Inflammatory macrophage (primary cell): ENCODE results near the gene TNFAIP3.

Source experiments
- DNase-seq, 2 donors: peaks; one replicate each; pipeline ENCODE4 v3.0.0-alpha.2; 2020 to 2022

TNFAIP3 gene

DNA sequence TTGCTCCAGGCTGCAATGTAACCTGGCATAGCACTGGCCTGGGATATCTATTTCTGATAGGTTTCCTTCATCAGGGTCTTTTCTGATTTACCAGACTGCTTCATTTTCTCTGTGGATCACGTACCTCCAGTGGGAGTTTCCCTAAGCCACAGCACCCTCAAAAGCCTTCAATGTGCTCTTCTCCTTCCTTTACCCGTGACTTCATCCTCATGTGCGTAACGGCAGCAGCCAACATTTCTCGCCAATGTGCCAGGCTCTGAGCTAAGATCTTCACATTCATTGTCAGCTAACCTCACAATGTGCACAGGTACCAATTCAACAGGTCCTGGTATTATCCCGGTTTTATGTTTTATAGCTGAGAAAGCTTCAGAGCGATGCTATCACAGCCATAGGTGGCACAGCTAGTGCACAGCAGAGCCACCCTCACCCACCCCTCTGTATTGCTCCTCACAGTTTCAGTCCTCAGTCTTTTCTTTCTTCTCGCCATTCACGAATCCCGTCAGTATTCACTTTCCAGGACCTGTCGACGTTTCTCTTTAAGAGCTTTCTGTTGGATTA, 58.2 kb downstream of the TNFAIP3 start:
- DNase-seq: peak; percentile 9 to 47

GRCh38 chr6:137926207-137926731, 59.2 kb downstream of the TNFAIP3 start:
- DNase-seq: peak in 1 of 2 donors; percentile 2

DNA sequence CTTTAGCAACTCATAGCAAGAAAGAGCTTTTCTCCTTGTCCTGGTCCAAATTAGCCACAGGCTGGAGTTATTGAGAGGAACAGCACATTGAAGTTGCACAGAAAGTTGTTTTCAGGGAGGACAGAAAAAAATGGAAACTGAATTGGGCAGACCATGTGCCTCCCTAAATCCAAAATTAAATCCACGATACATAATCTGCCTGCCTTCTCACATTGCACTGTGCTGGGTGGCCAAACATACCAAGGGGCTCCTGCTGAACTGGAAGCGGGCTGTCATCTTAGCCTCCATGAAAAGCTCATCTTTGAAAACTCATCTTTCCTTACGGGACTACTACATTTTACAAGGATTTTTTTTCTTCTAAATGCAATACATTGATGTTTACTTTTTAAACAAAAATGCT, 59.9 kb downstream of the TNFAIP3 start:
- DNase-seq: peak in 1 of 2 donors; percentile 2

DNA sequence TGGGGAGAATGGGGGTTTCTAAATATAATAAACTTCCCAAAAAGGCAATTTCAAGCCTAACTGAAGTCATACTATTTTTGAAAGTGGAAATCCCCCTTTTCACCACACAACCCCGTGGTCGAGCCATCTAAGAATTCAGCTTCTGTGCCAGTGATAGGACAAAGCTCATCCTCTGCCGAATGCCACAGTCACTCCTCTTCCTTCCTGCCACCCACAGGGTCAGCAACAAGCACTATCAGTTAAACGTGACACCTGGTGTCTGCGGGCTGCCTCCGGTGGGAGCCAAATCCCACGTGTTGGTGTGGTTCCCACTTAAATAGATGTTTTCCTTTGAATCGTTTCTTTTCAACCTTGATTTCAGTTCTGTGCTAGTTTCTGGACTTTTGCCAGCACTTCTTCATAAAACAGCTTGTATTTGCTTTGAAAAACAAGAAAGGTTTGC, 60.7 kb downstream of the TNFAIP3 start:
- DNase-seq: peak; percentile 84 to 90

DNA sequence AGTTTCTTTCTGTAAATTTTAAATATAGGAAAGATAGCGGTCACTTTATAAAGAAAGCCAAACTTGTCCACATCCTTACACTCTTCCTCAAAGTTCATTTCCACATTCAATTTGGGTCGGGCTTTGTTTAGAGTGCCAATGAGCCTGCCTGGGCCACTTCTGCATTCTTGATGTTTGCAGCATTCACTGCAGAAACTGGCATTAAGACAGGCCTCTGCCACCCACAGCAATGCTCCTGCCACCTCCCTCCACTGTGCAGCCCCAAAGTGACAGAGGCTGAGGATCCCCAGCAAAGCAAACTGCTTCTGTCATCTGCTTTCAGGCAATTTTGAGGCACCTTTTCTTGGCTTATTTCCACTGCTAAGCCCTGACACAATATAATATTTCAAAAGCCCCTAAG, 61.2 kb downstream of the TNFAIP3 start:
- DNase-seq: peak; percentile 90 to 91

- no peak for DNase-seq
Measured at GRCh38 chr6:137931849-137932465, 64.9 kb downstream of the TNFAIP3 start.
